Ascending aorta (tissue), 2 donors: ENCODE results near the gene SLC34A3. TPM values are rescaled to one million over a fixed set of nuclear protein-coding genes. Genes with fewer than 3 reads are reported as not detected.

Source experiments
- DNase-seq, 2 donors: peaks; one replicate each; pipeline ENCODE4 v3.0.0-alpha.2; 2019; ENCODE audit warnings: low spot score in 2 of 2
- H3K27ac ChIP-seq, 2 donors: fragments of 200-600 bp; sonication (generic); one replicate each; pipeline ENCODE4 v1.5.1; 2016 to 2017; ENCODE audit warnings: mild to moderate bottlenecking in 1 of 2
- H3K27me3 ChIP-seq: fragments of 200-600 bp; sonication (generic); one replicate; pipeline ENCODE4 v1.5.1; 2017
- H3K36me3 ChIP-seq, 2 donors: fragments of 200-600 bp; sonication (generic); one replicate each; pipeline ENCODE4 v1.5.1; 2016
- H3K4me1 ChIP-seq, 2 donors: fragments of 200-600 bp; sonication (generic); one replicate each; pipeline ENCODE4 v1.5.1; 2016 to 2017; ENCODE audit warnings: mild to moderate bottlenecking in 1 of 2
- H3K4me3 ChIP-seq, 2 donors: fragments of 200-600 bp; sonication (generic); one replicate each; pipeline ENCODE4 v1.5.1; 2016 to 2017; ENCODE audit warnings: mild to moderate bottlenecking in 1 of 2
- H3K9me3 ChIP-seq, 2 donors: fragments of 200-600 bp; sonication (generic); one replicate each; pipeline ENCODE4 v1.5.1; 2016
- CTCF ChIP-seq, 3 experiments: fragments of 200-600 bp in 2 of 3; fragments of 450-650 bp in 1 of 3; sonication (generic) in 2 of 3; IDR thresholded peaks; one replicate each; pipeline ENCODE4 v1.5.1; 2016 to 2019; ENCODE audit warnings: antibody characterized with exemption in 3 of 3, mild to moderate bottlenecking in 1 of 3, moderate library complexity in 1 of 3
- intact Hi-C: fragments of 100-400 bp; cut with DNase I; formaldehyde crosslinking; loops from one replicate; pipeline ENCODE4 v1.15.1; 2023
- total RNA-seq: library from RNA; depleted of rRNA; stranded (reverse); fragments of >200 nt; gene quantifications from one replicate; pipeline ENCODE4 v1.1.0, GENCODE V29; 2016

SLC34A3 gene
- total RNA-seq, 1 donor from 2014 or later, result not detected

GRCh38 chr9:137252555-137253506 is 22.1 kb downstream of the SLC34A3 start:
- Histone ChIP-seq H3K9me3 (no peaks in the 10 kb centered on the region), H3K27me3 (no peaks in the 10 kb centered on the region), H3K36me3 (peaks cover 0 to 7% of the 10 kb centered on the region in 2 donors), H3K4me3 (no peak overlapping the region), H3K27ac (no peak overlapping the region), H3K4me1 (peaks cover 10 to 20% of the 10 kb centered on the region in 2 donors)
- DNase-seq, result no peak
- no peak for TF ChIP-seq CTCF (IDR thresholded peaks at IDR 0.05)
- intact Hi-C loops, result no loop called here

GRCh38 chr9:137253717-137254623 is 23.3 kb downstream of the SLC34A3 start:
- H3K9me3 ChIP-seq, result no peaks in the 10 kb centered on the region
- H3K27me3 ChIP-seq, result no peaks in the 10 kb centered on the region
- TF ChIP-seq CTCF (IDR thresholded peaks at IDR 0.05), result no peak
- H3K27ac ChIP-seq, result peak overlapping the region in 1 of 2 donors; percentile 43
- H3K4me3 ChIP-seq, result peak overlapping the region; percentile 88 to 98
- DNase-seq, result no peak
- intact Hi-C loops, result loop anchor here (2.0 kb wide), 1 partner anchor 23 kb away; the partner anchor contains the start of gene TOR4A
- peaks cover 10 to 20% of the 10 kb centered on the region in 2 donors for H3K4me1 ChIP-seq
- H3K36me3 ChIP-seq, result peaks cover 0 to 17% of the 10 kb centered on the region in 2 donors

- DNase-seq, result peak; percentile 42 to 95
- Histone ChIP-seq H3K4me3 (peak within 1 kb of the TSS; percentile 88 to 98), H3K27me3 (no peaks in the 10 kb centered on the region), H3K36me3 (peaks cover 0 to 21% of the 10 kb centered on the region in 2 donors), H3K27ac (peak within 1 kb of the TSS; percentile 50 to 72), H3K4me1 (peaks cover 10 to 20% of the 10 kb centered on the region in 2 donors), H3K9me3 (no peaks in the 10 kb centered on the region)
- intact Hi-C loops, result loop anchor here (1.0 to 2.0 kb wide), 2 partner anchors 14 to 22 kb away; partner anchors contain the start of genes TOR4A and TUBB4B
- TF ChIP-seq CTCF (IDR thresholded peaks at IDR 0.05), result peak in 1 of 3 experiments; percentile 28
These were observed 24.1 kb downstream of the SLC34A3 start, which contains the start of gene NELFB for GRCh38 chr9:137254624-137255447. Gene NELFB, plus strand, starts transcription at chr9:137255327.

- DNase-seq, result no peak
- Histone ChIP-seq H3K4me3 (peak overlapping the region; percentile 88 to 98), H3K27me3 (no peaks in the 10 kb centered on the region), H3K4me1 (peaks cover 10 to 20% of the 10 kb centered on the region in 2 donors), H3K9me3 (no peaks in the 10 kb centered on the region), H3K27ac (peak overlapping the region; percentile 50 to 72), H3K36me3 (peaks cover 5 to 21% of the 10 kb centered on the region in 2 donors)
- intact Hi-C loops, result loop anchor here (1.0 to 2.0 kb wide), 2 partner anchors 14 to 21 kb away; partner anchors contain the start of genes TOR4A and TUBB4B
- no peak for TF ChIP-seq CTCF (IDR thresholded peaks at IDR 0.05)
These were observed 24.9 kb downstream of the SLC34A3 start for GRCh38 chr9:137255448-137256114.
